ENCODE measurements around the gene CEP128. TPM values are rescaled to one million over a fixed set of nuclear protein-coding genes. Genes with fewer than 3 reads are reported as not detected.

CEP128 gene
- total RNA-seq, 2 experiments from 2014 or later, result 12.3 to 13.0 TPM

- H3K36me3 Mint-ChIP-seq (ENCODE audit: low read depth), result peaks cover 76% of the 10 kb centered on the region
- ChIA-PET CTCF (no interaction called here), POLR2A (no interaction called here)
- peaks cover 43% of the 10 kb centered on the region for H3K9me3 Mint-ChIP-seq
- intact Hi-C loops (cut with DNase I, micrococcal nuclease), result no loop called here
- H3K27me3 Mint-ChIP-seq, result no peaks in the 10 kb centered on the region
- Histone ChIP-seq H3K36me3 (ENCODE audit: insufficient read depth, low read length) (no peaks in the 10 kb centered on the region), H3K27ac (ENCODE audit: low read depth in 1 of 2, low read length in 2 of 2) (no peak overlapping the region), H3K4me3 (ENCODE audit: low read length) (no peak overlapping the region), H3K4me1 (ENCODE audit: insufficient read depth, low read length) (no peaks in the 10 kb centered on the region), H3K9me3 (ENCODE audit: control insufficient read depth in 1 of 2, insufficient read depth in 1 of 2, low read length in 2 of 2) (peaks cover 15 to 19% of the 10 kb centered on the region in 2 experiments), H3K27me3 (ENCODE audit: control insufficient read depth in 1 of 2, insufficient read depth in 2 of 2, low read length in 2 of 2) (no peaks in the 10 kb centered on the region)
- DNase-seq (no peak), ATAC-seq (ENCODE audit: poor library complexity) (no peak)
- no peak overlapping the region for H3K27ac Mint-ChIP-seq
- H3K4me3 Mint-ChIP-seq, result no peak overlapping the region
- TF ChIP-seq, protein P1, sequence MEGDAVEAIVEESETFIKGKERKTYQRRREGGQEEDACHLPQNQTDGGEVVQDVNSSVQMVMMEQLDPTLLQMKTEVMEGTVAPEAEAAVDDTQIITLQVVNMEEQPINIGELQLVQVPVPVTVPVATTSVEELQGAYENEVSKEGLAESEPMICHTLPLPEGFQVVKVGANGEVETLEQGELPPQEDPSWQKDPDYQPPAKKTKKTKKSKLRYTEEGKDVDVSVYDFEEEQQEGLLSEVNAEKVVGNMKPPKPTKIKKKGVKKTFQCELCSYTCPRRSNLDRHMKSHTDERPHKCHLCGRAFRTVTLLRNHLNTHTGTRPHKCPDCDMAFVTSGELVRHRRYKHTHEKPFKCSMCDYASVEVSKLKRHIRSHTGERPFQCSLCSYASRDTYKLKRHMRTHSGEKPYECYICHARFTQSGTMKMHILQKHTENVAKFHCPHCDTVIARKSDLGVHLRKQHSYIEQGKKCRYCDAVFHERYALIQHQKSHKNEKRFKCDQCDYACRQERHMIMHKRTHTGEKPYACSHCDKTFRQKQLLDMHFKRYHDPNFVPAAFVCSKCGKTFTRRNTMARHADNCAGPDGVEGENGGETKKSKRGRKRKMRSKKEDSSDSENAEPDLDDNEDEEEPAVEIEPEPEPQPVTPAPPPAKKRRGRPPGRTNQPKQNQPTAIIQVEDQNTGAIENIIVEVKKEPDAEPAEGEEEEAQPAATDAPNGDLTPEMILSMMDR (IDR thresholded peaks at IDR 0.05), result no peak
- no peaks in the 10 kb centered on the region for H3K4me1 Mint-ChIP-seq (ENCODE audit: low read depth)
Measured at GRCh38 chr14:80681651-80682050, 259.9 kb downstream of the CEP128 start.

- ATAC-seq (ENCODE audit: poor library complexity) (no peak), DNase-seq (no peak)
- no peaks in the 10 kb centered on the region for H3K36me3 ChIP-seq (ENCODE audit: insufficient read depth, low read length)
- no peak overlapping the region for H3K27ac ChIP-seq (ENCODE audit: low read depth in 1 of 2, low read length in 2 of 2)
- TF ChIP-seq, protein P1 (IDR thresholded peaks at IDR 0.05), result no peak
- Mint-ChIP-seq H3K9me3 (peaks cover 39% of the 10 kb centered on the region), H3K27me3 (no peaks in the 10 kb centered on the region), H3K4me3 (no peak overlapping the region), H3K4me1 (ENCODE audit: low read depth) (no peaks in the 10 kb centered on the region), H3K36me3 (ENCODE audit: low read depth) (peaks cover 61% of the 10 kb centered on the region), H3K27ac (no peak overlapping the region)
- H3K4me1 ChIP-seq (ENCODE audit: insufficient read depth, low read length), result no peaks in the 10 kb centered on the region
- ChIA-PET POLR2A (no interaction called here), CTCF (no interaction called here)
- no peaks in the 10 kb centered on the region for H3K27me3 ChIP-seq (ENCODE audit: control insufficient read depth in 1 of 2, insufficient read depth in 2 of 2, low read length in 2 of 2)
- peaks cover 15 to 19% of the 10 kb centered on the region in 2 experiments for H3K9me3 ChIP-seq (ENCODE audit: control insufficient read depth in 1 of 2, insufficient read depth in 1 of 2, low read length in 2 of 2)
- no peak overlapping the region for H3K4me3 ChIP-seq (ENCODE audit: low read length)
- intact Hi-C loops (cut with DNase I, micrococcal nuclease), result no loop called here
Measured at GRCh38 chr14:80679273-80679672, 262.3 kb downstream of the CEP128 start.

- intact Hi-C loops (cut with DNase I, micrococcal nuclease), result no loop called here
- ATAC-seq (ENCODE audit: poor library complexity), result no peak
- CTCF ChIA-PET, result no interaction called here
Measured at GRCh38 chr14:80678436-80678835, 263.1 kb downstream of the CEP128 start.

More at GRCh38 chr14:80678436-80678835, 263.1 kb downstream of the CEP128 start:
- no peak overlapping the region for H3K27ac ChIP-seq (ENCODE audit: low read depth in 1 of 2, low read length in 2 of 2)
- no peak for DNase-seq
- TF ChIP-seq, protein P1 (IDR thresholded peaks at IDR 0.05), result no peak
- H3K4me3 Mint-ChIP-seq, result no peak overlapping the region
- H3K4me1 ChIP-seq (ENCODE audit: insufficient read depth, low read length), result no peaks in the 10 kb centered on the region
- no peaks in the 10 kb centered on the region for H3K27me3 Mint-ChIP-seq
- peaks cover 31% of the 10 kb centered on the region for H3K9me3 Mint-ChIP-seq
- H3K4me1 Mint-ChIP-seq (ENCODE audit: low read depth), result no peaks in the 10 kb centered on the region
- no peak overlapping the region for H3K27ac Mint-ChIP-seq
- peaks cover 53% of the 10 kb centered on the region for H3K36me3 Mint-ChIP-seq (ENCODE audit: low read depth)
- no peaks in the 10 kb centered on the region for H3K27me3 ChIP-seq (ENCODE audit: control insufficient read depth in 1 of 2, insufficient read depth in 2 of 2, low read length in 2 of 2)
- POLR2A ChIA-PET, result no interaction called here
- no peaks in the 10 kb centered on the region for H3K36me3 ChIP-seq (ENCODE audit: insufficient read depth, low read length)
- peaks cover 15% of the 10 kb centered on the region in 2 experiments for H3K9me3 ChIP-seq (ENCODE audit: control insufficient read depth in 1 of 2, insufficient read depth in 1 of 2, low read length in 2 of 2)
- H3K4me3 ChIP-seq (ENCODE audit: low read length), result no peak overlapping the region
